ENCODE measurements around the gene CARS1. TPM values are rescaled to one million over a fixed set of nuclear protein-coding genes. Genes with fewer than 3 reads are reported as not detected.
A peak's percentile ranks its signal among the peaks of the same experiment; 100 is the strongest.

The CARS1 gene
- total RNA-seq, 1 donor from 2014 or later = 59.2 TPM

GRCh38 chr11:2992234-2992996 is 64.8 kb downstream of the CARS1 start, which contains the start of gene NAP1L4:
TSS of gene NAP1L4 (minus strand) at chr11:2992329. CDS start at chr11:2979220, 13,109 bp downstream.
- H3K4me3 Mint-ChIP-seq = peak within 1 kb of the TSS; percentile 99
- H3K36me3 Mint-ChIP-seq (ENCODE audit: low read depth) = no peaks in the 10 kb centered on the region
- no peaks in the 10 kb centered on the region for H3K27me3 Mint-ChIP-seq (ENCODE audit: low read depth)
- peak; percentile 93 for DNase-seq (ENCODE audit: low read depth, low spot score)
- H3K27ac Mint-ChIP-seq (ENCODE audit: unreplicated experiment) = peak within 1 kb of the TSS; percentile 98
- peaks cover 33% of the 10 kb centered on the region for H3K4me1 Mint-ChIP-seq
- no peaks in the 10 kb centered on the region for H3K9me3 Mint-ChIP-seq
- TF ChIP-seq CTCF (conservative IDR thresholded peaks at IDR 0.05) = no peak

- H3K4me1 Mint-ChIP-seq = peaks cover 33% of the 10 kb centered on the region
- H3K9me3 Mint-ChIP-seq = no peaks in the 10 kb centered on the region
- peak overlapping the region; percentile 98 for H3K27ac Mint-ChIP-seq (ENCODE audit: unreplicated experiment)
- peak overlapping the region; percentile 99 for H3K4me3 Mint-ChIP-seq
- no peak for DNase-seq (ENCODE audit: low read depth, low spot score)
- TF ChIP-seq CTCF (conservative IDR thresholded peaks at IDR 0.05) = no peak
- no peaks in the 10 kb centered on the region for H3K27me3 Mint-ChIP-seq (ENCODE audit: low read depth)
- no peaks in the 10 kb centered on the region for H3K36me3 Mint-ChIP-seq (ENCODE audit: low read depth)
These were observed 65.6 kb downstream of the CARS1 start for GRCh38 chr11:2991452-2992233.

GRCh38 chr11:2990617-2991451 is 66.4 kb downstream of the CARS1 start:
- Mint-ChIP-seq H3K4me1 (peaks cover 33% of the 10 kb centered on the region), H3K27me3 (ENCODE audit: low read depth) (no peaks in the 10 kb centered on the region), H3K4me3 (peak overlapping the region; percentile 99), H3K9me3 (no peaks in the 10 kb centered on the region), H3K36me3 (ENCODE audit: low read depth) (no peaks in the 10 kb centered on the region), H3K27ac (ENCODE audit: unreplicated experiment) (peak overlapping the region; percentile 98)
- no peak for DNase-seq (ENCODE audit: low read depth, low spot score)
- no peak for TF ChIP-seq CTCF (conservative IDR thresholded peaks at IDR 0.05)

GRCh38 chr11:2989551-2989950 is 67.7 kb downstream of the CARS1 start:
- H3K27me3 Mint-ChIP-seq (ENCODE audit: low read depth) = no peaks in the 10 kb centered on the region
- peak overlapping the region; percentile 99 for H3K4me3 Mint-ChIP-seq
- DNase-seq (ENCODE audit: low read depth, low spot score) = no peak
- no peaks in the 10 kb centered on the region for H3K9me3 Mint-ChIP-seq
- H3K36me3 Mint-ChIP-seq (ENCODE audit: low read depth) = peaks cover 1% of the 10 kb centered on the region
- no peak for TF ChIP-seq CTCF (conservative IDR thresholded peaks at IDR 0.05)
- peaks cover 34% of the 10 kb centered on the region for H3K4me1 Mint-ChIP-seq
- H3K27ac Mint-ChIP-seq (ENCODE audit: unreplicated experiment) = no peak overlapping the region

- DNase-seq (ENCODE audit: low read depth, low spot score) = no peak
- no peak overlapping the region for H3K27ac Mint-ChIP-seq (ENCODE audit: unreplicated experiment)
- no peaks in the 10 kb centered on the region for H3K27me3 Mint-ChIP-seq (ENCODE audit: low read depth)
- peaks cover 34% of the 10 kb centered on the region for H3K4me1 Mint-ChIP-seq
- H3K4me3 Mint-ChIP-seq = peak overlapping the region; percentile 99
- no peak for TF ChIP-seq CTCF (conservative IDR thresholded peaks at IDR 0.05)
- H3K36me3 Mint-ChIP-seq (ENCODE audit: low read depth) = peaks cover 3% of the 10 kb centered on the region
- H3K9me3 Mint-ChIP-seq = no peaks in the 10 kb centered on the region
These were observed 68.2 kb downstream of the CARS1 start for GRCh38 chr11:2989006-2989405.
